ENCODE results near the gene ANKRD28.

GRCh38 chr3:15636028-15636709 is 161.6 kb downstream of the ANKRD28 start:
- TF ChIP-seq, protein P1, sequence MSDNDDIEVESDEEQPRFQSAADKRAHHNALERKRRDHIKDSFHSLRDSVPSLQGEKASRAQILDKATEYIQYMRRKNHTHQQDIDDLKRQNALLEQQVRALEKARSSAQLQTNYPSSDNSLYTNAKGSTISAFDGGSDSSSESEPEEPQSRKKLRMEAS (IDR thresholded peaks at IDR 0.05): peak; percentile 60; the same call in 1 of the 2 replicates
- TF ChIP-seq, protein P2, sequence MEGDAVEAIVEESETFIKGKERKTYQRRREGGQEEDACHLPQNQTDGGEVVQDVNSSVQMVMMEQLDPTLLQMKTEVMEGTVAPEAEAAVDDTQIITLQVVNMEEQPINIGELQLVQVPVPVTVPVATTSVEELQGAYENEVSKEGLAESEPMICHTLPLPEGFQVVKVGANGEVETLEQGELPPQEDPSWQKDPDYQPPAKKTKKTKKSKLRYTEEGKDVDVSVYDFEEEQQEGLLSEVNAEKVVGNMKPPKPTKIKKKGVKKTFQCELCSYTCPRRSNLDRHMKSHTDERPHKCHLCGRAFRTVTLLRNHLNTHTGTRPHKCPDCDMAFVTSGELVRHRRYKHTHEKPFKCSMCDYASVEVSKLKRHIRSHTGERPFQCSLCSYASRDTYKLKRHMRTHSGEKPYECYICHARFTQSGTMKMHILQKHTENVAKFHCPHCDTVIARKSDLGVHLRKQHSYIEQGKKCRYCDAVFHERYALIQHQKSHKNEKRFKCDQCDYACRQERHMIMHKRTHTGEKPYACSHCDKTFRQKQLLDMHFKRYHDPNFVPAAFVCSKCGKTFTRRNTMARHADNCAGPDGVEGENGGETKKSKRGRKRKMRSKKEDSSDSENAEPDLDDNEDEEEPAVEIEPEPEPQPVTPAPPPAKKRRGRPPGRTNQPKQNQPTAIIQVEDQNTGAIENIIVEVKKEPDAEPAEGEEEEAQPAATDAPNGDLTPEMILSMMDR (IDR thresholded peaks at IDR 0.05 in 2 of 3, conservative IDR thresholded peaks at IDR 0.05 in 1 of 3; ENCODE audit: borderline replicate concordance in 1 of 3, insufficient read depth in 1 of 3, low read depth in 2 of 3, low read length in 2 of 3): no peak
- TF ChIP-seq RAD21 (IDR thresholded peaks at IDR 0.05; ENCODE audit: low read depth) (no peak), EZH2 (IDR thresholded peaks at IDR 0.05) (no peak), REST (IDR thresholded peaks at IDR 0.05; ENCODE audit: low read depth) (no peak), EZH2phosphoT487 (IDR thresholded peaks at IDR 0.05; ENCODE audit: borderline replicate concordance) (no peak), ZFX (IDR thresholded peaks at IDR 0.05) (no peak), CEBPB (IDR thresholded peaks at IDR 0.05; ENCODE audit: low read depth) (no peak; the same call in 1 of the 2 replicates), SP1 (IDR thresholded peaks at IDR 0.05; ENCODE audit: low read depth) (peak; percentile 54), POLR2AphosphoS5 (IDR thresholded peaks at IDR 0.05; ENCODE audit: low read depth, low read length) (no peak; the same call in none of the 2 replicates), POLR2A (IDR thresholded peaks at IDR 0.05; ENCODE audit: borderline replicate concordance, extremely low read depth, insufficient read depth, insufficient read length) (no peak), ZNF274 (IDR thresholded peaks at IDR 0.05; ENCODE audit: low read depth, low read length) (no peak), SIN3A (IDR thresholded peaks at IDR 0.05; ENCODE audit: low read depth) (no peak)
